HepG2 (cell line): Measurements from ENCODE around the gene KRTCAP3. TPM values are rescaled to one million over a fixed set of nuclear protein-coding genes. Genes with fewer than 3 reads are reported as not detected.

ENCODE experiments used
- ASH2L ChIP-seq: fragments of 300-600, 200-600 bp; sonication (generic); IDR thresholded peaks from 2 replicates; pipeline ENCODE4 v1.7.0; 2017; ENCODE audit warnings: low read depth, mild to moderate bottlenecking, moderate library complexity, mixed read lengths, low read length; ENCODE audit not compliant: insufficient read length
- HOXA9 ChIP-seq: sonication (generic); formaldehyde crosslinking; IDR thresholded peaks from 2 replicates; pipeline ENCODE4 v1.8.1; 2022; ENCODE audit warnings: missing genetic modification reagents, mild to moderate bottlenecking, moderate library complexity, borderline replicate concordance
- HOXD1 ChIP-seq: sonication (generic); formaldehyde crosslinking; IDR thresholded peaks from 2 replicates; pipeline ENCODE4 v1.5.0; 2020; ENCODE audit warnings: missing genetic modification reagents
- NR1H2 ChIP-seq: sonication (generic); formaldehyde crosslinking; IDR thresholded peaks from 2 replicates; pipeline ENCODE4 v1.8.1; 2022; ENCODE audit warnings: low read depth, missing genetic modification reagents, borderline replicate concordance
- NRL ChIP-seq: sonication (generic); formaldehyde crosslinking; IDR thresholded peaks from 2 replicates; pipeline ENCODE4 v1.5.0; 2020; ENCODE audit warnings: missing genetic modification reagents, mild to moderate bottlenecking, moderate library complexity, borderline replicate concordance
- SRSF9 ChIP-seq: fragments of 200-400 bp; formaldehyde crosslinking; IDR thresholded peaks from 2 replicates; pipeline ENCODE4 v1.6.1; 2018; ENCODE audit warnings: borderline replicate concordance, mild to moderate bottlenecking, low read depth, low read length; ENCODE audit not compliant: insufficient read depth, poor library complexity, severe bottlenecking
- THAP8 ChIP-seq: sonication (generic); formaldehyde crosslinking; IDR thresholded peaks from 2 replicates; pipeline ENCODE4 v1.5.1; 2020; ENCODE audit warnings: missing genetic modification reagents, mild to moderate bottlenecking, borderline replicate concordance
- ZMAT5 ChIP-seq: sonication (generic); formaldehyde crosslinking; IDR thresholded peaks from 2 replicates; pipeline ENCODE4 v1.5.0; 2020; ENCODE audit warnings: mild to moderate bottlenecking, low read depth, missing genetic modification reagents, borderline replicate concordance
- ZNF296 ChIP-seq: sonication (generic); formaldehyde crosslinking; conservative IDR thresholded peaks from 2 replicates; pipeline ENCODE4 v1.5.0; 2020; ENCODE audit warnings: mild to moderate bottlenecking, missing genetic modification reagents
- ZNF703 ChIP-seq: sonication (generic); formaldehyde crosslinking; IDR thresholded peaks from 2 replicates; pipeline ENCODE4 v1.5.1; 2020; ENCODE audit warnings: missing genetic modification reagents, mild to moderate bottlenecking, moderate library complexity, borderline replicate concordance
- ZZZ3 ChIP-seq: sonication (generic); formaldehyde crosslinking; IDR thresholded peaks from 2 replicates; pipeline ENCODE4 v1.4.0; 2020; ENCODE audit warnings: missing genetic modification reagents, mild to moderate bottlenecking, borderline replicate concordance
- polyA plus RNA-seq, 8 experiments: library from polyadenylated mRNA; depleted of rRNA in 3 of 8; stranded (reverse) in 7 of 8; unstranded in 1 of 8; fragments of >200 nt; fragmentation: Illumina TruSeq in 4 of 8; extraction: Trizol in 4 of 8; gene quantifications; 2 replicates each; pipeline versions ENCODE4 v1.2.1 to v1.2.3, GENCODE V29; 2011 to 2016; ENCODE audit warnings: low read depth in 4 of 8, missing spikeins in 1 of 8, mixed read lengths in 1 of 8; ENCODE audit not compliant: insufficient read depth in 1 of 8
- total RNA-seq, 5 experiments: library from RNA; depleted of rRNA; stranded (reverse); fragments of >200 nt; fragmentation: Illumina TruSeq; extraction: Trizol; gene quantifications; 2 replicates each; pipeline ENCODE4 v1.2.3, GENCODE V29; 2016; ENCODE audit warnings: low read depth in 1 of 5
- TF ChIP-seq, protein P1 (sequence below), 2 experiments: fragments of 450-650 bp in 1 of 2; sonication (generic) in 1 of 2; formaldehyde crosslinking in 1 of 2; IDR thresholded peaks; 2 replicates each; pipeline versions ENCODE4 v1.6.1 to v1.8.0; 2016 to 2022; ENCODE audit warnings: antibody characterized with exemption in 1 of 2, mild to moderate bottlenecking in 1 of 2, missing genetic modification reagents in 1 of 2
- TF ChIP-seq, protein P2 (sequence below): sonication (generic); formaldehyde crosslinking; conservative IDR thresholded peaks from 2 replicates; pipeline ENCODE4 v1.4.0; 2020; ENCODE audit warnings: missing genetic modification reagents
- TF ChIP-seq, protein P3 (sequence below): sonication (generic); formaldehyde crosslinking; IDR thresholded peaks from 2 replicates; pipeline ENCODE4 v1.5.0; 2020; ENCODE audit warnings: missing genetic modification reagents

KRTCAP3 gene
- total and polyA plus RNA-seq, 2 of the 13 experiments (the other 11 are each of a cell fraction or from before 2014, with no cell fraction given), result 2.1 to 4.5 TPM

DNA sequence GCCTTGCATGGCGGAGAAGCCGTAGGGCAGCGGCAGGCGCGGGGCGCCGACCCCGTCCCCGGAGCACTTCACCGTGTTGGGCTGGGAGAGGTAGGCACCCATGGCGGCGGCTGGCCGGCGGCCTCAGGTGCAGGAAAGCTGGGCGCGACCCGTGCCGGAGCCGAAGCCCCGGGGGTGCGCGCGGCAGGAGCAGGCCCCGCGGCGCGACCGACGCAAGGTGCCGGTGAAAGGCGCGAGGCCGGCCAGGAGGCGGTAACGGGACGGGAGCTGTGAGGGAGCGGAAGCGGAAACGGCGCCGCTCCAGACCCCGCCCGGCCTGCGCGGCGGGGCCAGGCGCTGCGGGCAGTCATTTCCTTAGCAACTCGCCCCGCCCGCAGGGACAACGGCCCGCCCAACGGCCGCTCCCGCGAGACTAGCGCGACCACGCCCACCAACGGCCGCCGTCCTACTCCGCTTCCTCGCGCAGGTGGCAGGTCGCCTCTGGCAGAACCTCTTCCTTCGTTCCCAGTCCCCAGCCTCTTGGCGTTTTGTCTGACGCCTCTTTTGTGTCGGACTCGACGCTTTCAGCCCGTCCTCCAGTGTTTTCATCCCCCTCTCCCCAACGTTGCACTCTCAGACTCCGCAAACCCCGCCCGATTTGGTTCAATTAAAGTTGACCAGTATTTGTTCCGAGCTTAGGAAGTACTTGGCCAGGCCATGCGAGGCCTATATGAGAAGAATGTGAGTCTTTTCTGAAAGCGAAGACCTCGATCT is 32.7 kb upstream of the KRTCAP3 start, which contains the start of gene PPM1G (continued):
- TF ChIP-seq, protein P1, sequence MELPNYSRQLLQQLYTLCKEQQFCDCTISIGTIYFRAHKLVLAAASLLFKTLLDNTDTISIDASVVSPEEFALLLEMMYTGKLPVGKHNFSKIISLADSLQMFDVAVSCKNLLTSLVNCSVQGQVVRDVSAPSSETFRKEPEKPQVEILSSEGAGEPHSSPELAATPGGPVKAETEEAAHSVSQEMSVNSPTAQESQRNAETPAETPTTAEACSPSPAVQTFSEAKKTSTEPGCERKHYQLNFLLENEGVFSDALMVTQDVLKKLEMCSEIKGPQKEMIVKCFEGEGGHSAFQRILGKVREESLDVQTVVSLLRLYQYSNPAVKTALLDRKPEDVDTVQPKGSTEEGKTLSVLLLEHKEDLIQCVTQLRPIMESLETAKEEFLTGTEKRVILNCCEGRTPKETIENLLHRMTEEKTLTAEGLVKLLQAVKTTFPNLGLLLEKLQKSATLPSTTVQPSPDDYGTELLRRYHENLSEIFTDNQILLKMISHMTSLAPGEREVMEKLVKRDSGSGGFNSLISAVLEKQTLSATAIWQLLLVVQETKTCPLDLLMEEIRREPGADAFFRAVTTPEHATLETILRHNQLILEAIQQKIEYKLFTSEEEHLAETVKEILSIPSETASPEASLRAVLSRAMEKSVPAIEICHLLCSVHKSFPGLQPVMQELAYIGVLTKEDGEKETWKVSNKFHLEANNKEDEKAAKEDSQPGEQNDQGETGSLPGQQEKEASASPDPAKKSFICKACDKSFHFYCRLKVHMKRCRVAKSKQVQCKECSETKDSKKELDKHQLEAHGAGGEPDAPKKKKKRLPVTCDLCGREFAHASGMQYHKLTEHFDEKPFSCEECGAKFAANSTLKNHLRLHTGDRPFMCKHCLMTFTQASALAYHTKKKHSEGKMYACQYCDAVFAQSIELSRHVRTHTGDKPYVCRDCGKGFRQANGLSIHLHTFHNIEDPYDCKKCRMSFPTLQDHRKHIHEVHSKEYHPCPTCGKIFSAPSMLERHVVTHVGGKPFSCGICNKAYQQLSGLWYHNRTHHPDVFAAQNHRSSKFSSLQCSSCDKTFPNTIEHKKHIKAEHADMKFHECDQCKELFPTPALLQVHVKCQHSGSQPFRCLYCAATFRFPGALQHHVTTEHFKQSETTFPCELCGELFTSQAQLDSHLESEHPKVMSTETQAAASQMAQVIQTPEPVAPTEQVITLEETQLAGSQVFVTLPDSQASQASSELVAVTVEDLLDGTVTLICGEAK (IDR thresholded peaks at IDR 0.05), result 0 out of 2 replicates have a peak, but pooled peaks have one; percentile 10
- TF ChIP-seq, protein P1 (CRISPR knock-in tag; IDR thresholded peaks at IDR 0.05), result peak; percentile 88
- TF ChIP-seq NRL (CRISPR knock-in tag), result peak; percentile 73; the same call in 1 of the 2 replicates
- 0 out of 2 replicates have a peak, but pooled peaks have one; percentile 13 for TF ChIP-seq ZNF296 (CRISPR knock-in tag)
- TF ChIP-seq HOXA9 (CRISPR knock-in tag), result no peak; the same call in none of the 2 replicates
- no peak for TF ChIP-seq SRSF9
- TF ChIP-seq, protein P2, sequence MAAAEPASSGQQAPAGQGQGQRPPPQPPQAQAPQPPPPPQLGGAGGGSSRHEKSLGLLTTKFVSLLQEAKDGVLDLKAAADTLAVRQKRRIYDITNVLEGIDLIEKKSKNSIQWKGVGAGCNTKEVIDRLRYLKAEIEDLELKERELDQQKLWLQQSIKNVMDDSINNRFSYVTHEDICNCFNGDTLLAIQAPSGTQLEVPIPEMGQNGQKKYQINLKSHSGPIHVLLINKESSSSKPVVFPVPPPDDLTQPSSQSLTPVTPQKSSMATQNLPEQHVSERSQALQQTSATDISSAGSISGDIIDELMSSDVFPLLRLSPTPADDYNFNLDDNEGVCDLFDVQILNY (CRISPR knock-in tag), result peak; percentile 70
- TF ChIP-seq NR1H2, result peak; percentile 80; the same call in 1 of the 2 replicates
- TF ChIP-seq HOXD1 (CRISPR knock-in tag), result no peak; the same call in 1 of the 2 replicates
- no peak for TF ChIP-seq ZMAT5 (CRISPR knock-in tag)
- TF ChIP-seq ZNF703 (CRISPR knock-in tag), result peak; percentile 23; the same call in 1 of the 2 replicates
- TF ChIP-seq ASH2L, result peak; percentile 88
- TF ChIP-seq, protein P3, sequence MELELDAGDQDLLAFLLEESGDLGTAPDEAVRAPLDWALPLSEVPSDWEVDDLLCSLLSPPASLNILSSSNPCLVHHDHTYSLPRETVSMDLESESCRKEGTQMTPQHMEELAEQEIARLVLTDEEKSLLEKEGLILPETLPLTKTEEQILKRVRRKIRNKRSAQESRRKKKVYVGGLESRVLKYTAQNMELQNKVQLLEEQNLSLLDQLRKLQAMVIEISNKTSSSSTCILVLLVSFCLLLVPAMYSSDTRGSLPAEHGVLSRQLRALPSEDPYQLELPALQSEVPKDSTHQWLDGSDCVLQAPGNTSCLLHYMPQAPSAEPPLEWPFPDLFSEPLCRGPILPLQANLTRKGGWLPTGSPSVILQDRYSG (CRISPR knock-in tag), result peak; percentile 96
- TF ChIP-seq ZZZ3 (CRISPR knock-in tag), result no peak; the same call in 1 of the 2 replicates
- no peak for TF ChIP-seq THAP8 (CRISPR knock-in tag)
